Activated CD8-positive, alpha-beta memory T cell treated with anti-CD3 and anti-CD28 coated beads for 1 hour (primary cell): Measurements from ENCODE around the gene SMARCA4.
"Not testable (repeated sequence)": the region's sequence is repeated elsewhere in the genome, so short reads cannot be mapped to it uniquely, and the experiment has no call there.

Experiments
- DNase-seq, 2 donors: peaks; one replicate each; pipeline ENCODE4 v3.0.0-alpha.2; 2020; ENCODE audit warnings: low read depth in 1 of 2; ENCODE audit errors: extremely low read depth in 1 of 2

The SMARCA4 gene

DNA sequence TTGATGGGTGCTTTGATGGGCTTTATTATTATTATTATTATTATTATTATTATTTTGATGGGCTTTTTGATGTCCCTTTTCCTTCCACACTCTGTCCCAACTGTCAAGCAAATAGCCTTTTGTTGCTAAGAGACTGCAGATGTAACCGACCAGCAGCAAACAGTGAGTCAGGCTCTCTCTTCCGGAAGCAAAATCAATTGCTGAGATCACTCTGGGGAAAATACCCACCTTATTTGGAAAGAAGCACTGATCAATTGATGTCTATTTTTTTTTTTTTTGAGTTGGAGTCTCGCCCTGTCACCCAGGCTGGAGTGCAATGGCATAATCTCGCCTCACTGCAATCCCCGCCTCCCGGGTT, 131.3 kb downstream of the SMARCA4 start:
- no peak for DNase-seq

DNA sequence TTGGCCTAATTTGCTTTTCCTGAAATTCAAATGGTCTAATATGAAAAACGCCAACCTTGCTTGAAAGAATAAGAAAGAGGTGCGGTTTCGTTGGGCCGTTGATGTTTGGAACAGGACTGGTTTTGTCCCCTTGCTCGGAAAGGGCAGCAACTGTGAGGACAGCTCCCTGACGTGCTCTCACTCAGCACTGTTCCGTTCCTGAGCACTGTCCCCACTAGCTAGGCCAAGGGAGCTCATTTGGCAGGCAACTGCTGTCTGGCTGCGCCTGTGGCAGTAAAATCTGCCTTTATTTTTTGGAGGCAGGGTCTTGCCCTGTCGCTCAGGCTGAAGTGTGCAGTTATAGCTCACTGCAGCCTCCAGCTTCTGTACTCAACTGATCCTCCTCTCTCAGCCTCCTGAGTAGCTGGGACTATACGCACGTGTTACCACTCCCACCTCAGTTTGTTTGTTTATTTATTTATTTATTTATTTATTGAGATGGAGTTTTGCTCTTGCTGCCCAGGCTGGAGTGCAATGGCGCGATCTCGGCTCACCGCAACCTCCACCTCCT, 132.9 kb downstream of the SMARCA4 start:
- no peak for DNase-seq

DNA sequence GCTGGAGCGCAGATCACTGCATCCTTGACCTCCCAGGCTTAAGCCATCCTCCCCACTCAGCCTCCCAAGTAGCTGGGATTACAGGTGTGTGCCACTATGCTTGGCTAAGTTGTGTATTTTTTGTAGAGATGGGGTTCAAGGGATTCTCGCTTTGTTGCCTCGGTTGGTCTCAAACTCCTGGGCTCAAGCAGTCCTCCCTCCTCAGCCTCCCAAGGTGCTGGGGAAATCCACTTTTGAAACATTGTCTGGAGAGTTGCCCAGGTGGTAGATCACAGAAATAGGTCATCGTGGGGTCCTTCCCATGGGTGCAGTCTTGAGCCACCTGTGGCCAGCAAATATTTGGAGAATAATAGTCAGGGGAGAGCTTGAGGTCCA, 133.7 kb downstream of the SMARCA4 start:
- DNase-seq: no peak

DNA sequence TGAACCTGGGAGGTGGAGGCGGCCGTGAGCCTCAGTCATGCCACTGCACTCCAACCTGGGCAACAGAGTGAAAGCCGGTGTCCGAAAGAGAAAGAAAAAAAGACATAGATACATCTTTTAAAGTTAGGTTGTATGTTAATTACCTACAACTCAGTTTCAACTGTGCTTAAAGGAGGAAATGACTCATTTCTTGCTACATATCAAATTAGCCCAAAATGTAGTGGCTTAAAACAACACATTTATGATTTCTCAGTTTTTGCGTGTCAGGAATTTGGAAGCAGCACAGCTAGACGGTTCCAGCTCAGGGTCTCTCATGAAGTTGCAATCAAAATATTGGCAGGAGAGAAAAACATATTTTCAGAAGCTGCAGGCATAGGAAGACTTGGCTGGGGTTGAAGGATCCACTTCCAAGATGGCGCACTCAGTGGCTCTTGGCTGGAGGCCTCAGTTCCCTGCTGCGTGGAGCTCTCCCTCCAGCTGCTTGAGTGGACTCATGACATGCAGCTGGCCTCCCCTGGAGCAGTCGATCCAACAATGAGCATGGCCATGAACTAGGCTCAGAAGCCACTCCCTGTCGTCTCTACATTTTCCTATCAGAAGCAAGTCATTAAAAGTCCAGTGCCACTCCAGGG, 135.5 kb downstream of the SMARCA4 start:
- DNase-seq: no peak

DNA sequence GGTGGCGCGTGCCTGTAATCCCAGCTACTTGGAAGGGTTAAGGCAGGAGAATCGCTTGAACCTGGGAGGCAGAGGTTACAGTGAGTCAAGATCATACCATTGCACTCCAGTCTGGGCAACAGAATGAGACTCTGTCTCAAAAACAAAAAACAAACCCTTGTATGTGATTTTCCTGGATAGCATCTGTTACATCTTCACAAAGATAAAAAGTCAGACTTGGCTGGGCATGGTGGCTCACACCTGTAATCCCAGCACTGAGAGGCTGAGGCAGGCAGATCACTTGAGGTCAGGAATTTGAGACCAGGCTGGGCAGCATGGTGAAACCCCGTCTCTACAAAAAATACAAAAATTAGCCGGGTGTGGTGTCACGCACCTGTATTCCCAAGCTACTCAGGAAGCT, 136.5 kb downstream of the SMARCA4 start:
- DNase-seq: not testable (repeated sequence)

DNA sequence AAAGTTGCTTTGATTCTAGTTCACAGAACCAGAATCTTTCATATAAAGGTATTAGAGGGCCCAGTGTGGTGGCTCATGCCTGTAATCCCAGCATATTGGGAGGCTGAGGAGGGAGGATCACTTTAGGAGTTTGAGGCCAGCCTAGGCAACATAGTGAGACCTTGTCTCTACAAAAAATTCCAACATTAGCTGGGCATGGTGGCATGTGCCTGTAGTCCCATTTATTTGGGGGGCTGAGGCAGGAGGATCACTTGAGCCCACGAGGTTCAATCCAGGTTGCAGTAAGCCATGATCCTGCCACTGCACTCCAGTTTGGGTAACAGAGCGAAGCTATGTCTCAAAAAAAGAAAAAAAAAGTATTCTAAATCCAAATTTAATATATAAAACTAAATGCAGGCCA, 137.5 kb downstream of the SMARCA4 start:
- DNase-seq: no peak

DNA sequence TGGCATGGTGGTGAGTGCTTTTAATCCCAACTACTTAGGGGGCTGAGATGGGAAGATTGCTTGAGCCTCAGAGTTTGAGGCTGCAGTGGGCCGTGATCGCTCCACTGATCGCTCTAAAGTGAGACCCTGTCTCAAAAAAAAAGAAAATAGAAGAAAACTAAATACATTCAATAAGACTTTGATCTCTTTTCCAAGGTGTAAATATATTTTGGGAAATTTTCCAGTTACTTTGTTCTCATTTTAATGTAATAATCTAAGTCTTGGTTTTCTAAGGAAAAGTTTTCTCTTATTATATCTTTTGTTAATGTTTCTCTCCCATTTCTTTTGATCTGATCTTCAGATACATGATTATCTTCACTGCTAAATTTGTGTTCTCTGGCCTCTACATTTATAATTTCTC, 138.0 kb downstream of the SMARCA4 start:
- DNase-seq: no peak

DNA sequence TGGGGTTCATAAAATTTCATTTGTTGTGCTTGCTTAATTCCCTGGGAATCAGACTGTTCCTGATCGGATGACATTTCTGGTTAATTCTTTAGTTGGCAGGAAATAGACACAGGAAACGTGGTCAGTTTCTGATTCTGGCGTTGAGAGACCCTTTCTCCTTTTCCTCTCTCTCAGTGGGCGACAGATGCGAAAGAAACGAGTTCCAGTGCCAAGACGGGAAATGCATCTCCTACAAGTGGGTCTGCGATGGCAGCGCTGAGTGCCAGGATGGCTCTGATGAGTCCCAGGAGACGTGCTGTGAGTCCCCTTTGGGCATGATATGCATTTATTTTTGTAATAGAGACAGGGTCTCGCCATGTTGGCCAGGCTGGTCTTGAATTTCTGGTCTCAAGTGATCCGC, 139.2 kb downstream of the SMARCA4 start:
- no peak for DNase-seq

DNA sequence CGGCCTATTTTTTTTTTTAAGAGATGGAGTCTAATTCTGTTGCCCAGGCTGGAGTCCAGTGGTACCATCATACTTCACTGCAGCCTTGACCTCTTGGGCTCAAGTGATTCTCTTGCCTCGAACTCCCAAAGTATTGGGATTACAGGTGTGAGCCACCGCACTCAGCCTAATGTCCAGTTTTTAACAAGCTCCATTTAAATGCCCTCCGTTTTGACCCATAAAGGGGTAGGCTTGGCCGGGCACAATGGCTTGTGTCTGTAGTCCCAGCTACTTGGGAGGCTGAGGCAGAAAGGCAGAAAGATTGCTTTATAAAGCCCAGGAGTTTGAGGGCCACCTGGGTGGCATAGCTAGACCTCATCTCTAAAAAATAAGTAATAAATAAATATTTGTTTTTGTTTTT, 140.2 kb downstream of the SMARCA4 start:
- DNase-seq: no peak

DNA sequence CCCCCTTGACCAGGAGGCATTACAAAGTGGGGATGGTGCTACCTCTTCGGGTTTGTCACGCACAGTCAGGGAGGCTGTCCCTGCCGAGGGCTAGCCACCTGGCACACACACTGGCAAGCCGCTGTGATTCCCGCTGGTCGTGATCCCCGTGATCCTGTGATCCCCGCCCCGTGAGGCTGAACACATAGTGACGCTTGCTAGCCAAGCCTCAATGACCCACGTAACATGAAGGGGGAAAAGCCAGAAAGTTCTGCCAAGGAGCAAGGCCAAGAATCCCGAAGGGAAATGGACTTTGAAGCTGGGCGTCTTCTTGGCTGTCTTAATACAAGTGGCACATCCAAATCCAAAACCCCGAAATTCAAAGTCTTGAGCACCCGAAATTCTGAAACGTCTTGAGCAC, 142.1 kb downstream of the SMARCA4 start:
- DNase-seq: no peak

DNA sequence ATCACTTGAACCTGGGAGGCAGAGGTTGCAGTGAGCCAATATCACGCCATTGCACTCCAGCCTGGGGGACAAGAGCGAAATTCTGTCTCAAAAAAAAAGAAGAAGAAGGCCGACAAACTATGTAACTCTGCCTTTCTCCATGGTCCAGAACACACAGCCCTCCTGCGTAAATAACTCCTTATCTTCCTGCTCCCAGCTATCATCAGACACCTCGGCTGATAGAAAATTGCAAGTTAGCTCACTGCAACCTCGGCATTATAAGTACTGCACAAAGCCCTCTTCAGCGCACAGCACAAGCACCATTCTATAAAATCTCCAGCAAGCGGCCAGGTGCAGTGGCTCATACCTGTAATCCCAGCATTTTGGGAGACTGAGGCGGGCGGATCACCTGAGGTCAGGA, 142.8 kb downstream of the SMARCA4 start:
- DNase-seq: not testable (repeated sequence)

DNA sequence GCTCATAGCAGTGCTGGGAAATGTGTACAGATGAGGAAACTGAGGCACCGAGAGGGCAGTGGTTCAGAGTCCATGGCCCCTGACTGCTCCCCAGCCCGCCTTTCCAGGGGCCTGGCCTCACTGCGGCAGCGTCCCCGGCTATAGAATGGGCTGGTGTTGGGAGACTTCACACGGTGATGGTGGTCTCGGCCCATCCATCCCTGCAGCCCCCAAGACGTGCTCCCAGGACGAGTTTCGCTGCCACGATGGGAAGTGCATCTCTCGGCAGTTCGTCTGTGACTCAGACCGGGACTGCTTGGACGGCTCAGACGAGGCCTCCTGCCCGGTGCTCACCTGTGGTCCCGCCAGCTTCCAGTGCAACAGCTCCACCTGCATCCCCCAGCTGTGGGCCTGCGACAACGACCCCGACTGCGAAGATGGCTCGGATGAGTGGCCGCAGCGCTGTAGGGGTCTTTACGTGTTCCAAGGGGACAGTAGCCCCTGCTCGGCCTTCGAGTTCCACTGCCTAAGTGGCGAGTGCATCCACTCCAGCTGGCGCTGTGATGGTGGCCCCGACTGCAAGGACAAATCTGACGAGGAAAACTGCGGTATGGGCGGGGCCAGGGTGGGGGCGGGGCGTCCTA, 144.3 kb downstream of the SMARCA4 start:
- DNase-seq: no peak

DNA sequence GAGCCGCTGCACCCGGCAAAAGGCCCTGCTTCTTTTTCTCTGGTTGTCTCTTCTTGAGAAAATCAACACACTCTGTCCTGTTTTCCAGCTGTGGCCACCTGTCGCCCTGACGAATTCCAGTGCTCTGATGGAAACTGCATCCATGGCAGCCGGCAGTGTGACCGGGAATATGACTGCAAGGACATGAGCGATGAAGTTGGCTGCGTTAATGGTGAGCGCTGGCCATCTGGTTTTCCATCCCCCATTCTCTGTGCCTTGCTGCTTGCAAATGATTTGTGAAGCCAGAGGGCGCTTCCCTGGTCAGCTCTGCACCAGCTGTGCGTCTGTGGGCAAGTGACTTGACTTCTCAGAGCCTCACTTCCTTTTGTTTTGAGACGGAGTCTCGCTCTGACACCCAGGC, 145.6 kb downstream of the SMARCA4 start:
- DNase-seq: no peak

DNA sequence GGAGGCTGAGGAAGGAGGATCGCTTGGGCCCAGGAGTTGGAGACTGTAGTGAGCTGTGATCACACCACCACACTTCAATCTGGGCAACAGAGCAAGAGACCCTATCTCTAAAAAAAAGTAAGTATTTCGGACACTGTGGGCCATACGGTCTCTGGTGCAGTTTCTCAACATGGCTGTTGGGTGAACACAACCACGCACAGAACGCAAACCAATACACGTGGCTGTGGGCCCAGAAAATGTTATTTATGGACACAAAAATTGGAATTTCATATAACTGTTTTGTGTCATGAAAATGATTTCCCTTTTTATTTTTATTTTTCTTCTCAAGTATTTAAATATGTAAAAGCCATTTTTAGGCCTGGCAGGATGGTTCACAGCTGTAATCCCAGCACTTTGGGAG, 147.9 kb downstream of the SMARCA4 start:
- no peak for DNase-seq

DNA sequence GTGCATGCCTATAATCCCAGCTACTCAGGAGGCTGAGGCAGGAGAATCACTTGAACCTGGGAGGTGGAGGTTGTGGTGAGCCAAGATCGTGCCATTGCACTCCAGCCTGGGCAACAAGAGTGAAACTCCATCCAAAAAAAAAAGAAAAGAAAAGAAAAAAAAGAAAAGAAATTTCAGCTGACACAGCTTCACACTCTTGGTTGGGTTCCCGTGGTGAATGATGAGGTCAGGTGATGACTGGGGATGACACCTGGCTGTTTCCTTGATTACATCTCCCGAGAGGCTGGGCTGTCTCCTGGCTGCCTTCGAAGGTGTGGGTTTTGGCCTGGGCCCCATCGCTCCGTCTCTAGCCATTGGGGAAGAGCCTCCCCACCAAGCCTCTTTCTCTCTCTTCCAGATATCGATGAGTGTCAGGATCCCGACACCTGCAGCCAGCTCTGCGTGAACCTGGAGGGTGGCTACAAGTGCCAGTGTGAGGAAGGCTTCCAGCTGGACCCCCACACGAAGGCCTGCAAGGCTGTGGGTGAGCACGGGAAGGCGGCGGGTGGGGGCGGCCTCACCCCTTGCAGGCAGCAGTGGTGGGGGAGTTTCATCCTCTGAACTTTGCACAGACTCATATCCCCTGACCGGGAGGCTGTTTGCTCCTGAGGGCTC, 150.4 kb downstream of the SMARCA4 start:
- DNase-seq: no peak

DNA sequence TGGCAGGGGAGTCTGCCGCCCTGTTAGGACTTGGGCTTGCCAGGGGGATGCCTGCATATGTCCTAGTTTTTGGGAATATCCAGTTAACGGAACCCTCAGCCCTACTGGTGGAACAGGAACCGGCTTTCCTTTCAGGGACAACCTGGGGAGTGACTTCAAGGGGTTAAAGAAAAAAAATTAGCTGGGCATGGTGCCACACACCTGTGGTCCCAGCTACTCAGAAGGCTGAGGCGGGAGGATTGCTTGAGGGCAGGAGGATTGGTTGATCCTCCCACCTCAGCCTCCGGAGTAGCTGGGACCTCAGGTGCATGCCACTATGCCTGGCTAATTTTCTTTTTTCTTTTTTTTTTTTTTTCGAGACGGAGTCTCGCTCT, 150.9 kb downstream of the SMARCA4 start:
- DNase-seq: no peak
